ENCODE measurements around the gene ACOX3. TPM values are rescaled to one million over a fixed set of nuclear protein-coding genes. Genes with fewer than 3 reads are reported as not detected.
"Not testable (repeated sequence)": the region's sequence is repeated elsewhere in the genome, so short reads cannot be mapped to it uniquely, and the experiment has no call there.

ACOX3 gene
- total RNA-seq, 1 donor from 2014 or later, result 21.6 TPM

DNA sequence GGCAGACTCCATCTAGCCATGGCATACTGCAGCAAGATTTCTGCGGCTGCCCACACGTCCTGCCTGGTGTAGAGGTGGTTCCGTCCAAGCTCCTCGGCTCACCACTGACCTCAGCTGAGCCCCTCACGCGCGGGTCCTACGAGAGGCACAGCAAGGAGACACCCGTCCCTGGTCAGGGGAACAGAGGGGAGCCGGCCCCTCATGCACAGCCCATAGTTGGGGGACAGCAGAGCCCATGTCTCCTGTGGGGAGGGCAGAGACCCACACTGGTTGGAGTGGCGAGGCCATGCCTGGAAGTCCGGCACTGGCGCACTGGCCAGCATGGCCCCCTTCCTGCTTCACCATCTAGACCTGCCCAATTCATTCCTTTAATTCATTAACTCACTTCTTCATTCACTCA, 90.2 kb downstream of the ACOX3 start:
- no peaks in the 10 kb centered on the region for H3K9me3 ChIP-seq

GRCh38 chr4:8349664-8350236, 90.8 kb downstream of the ACOX3 start:
- intact Hi-C loops (cut with DNase I), result no loop called here
- DNase-seq, result no peak

More for the DNA sequence above, 90.2 kb downstream of the ACOX3 start:
- Histone ChIP-seq H3K27ac (no peak overlapping the region), H3K36me3 (no peaks in the 10 kb centered on the region), H3K4me1 (peaks cover 28% of the 10 kb centered on the region), H3K4me3 (no peak overlapping the region), H3K27me3 (no peaks in the 10 kb centered on the region)
- ATAC-seq (no peak), DNase-seq (no peak)
- TF ChIP-seq CTCF (IDR thresholded peaks at IDR 0.05), result no peak
- intact Hi-C loops (cut with DNase I), result no loop called here

GRCh38 chr4:8349236-8349635, 91.3 kb downstream of the ACOX3 start:
- intact Hi-C loops (cut with DNase I); ATAC-seq; DNase-seq; H3K36me3 ChIP-seq; H3K27me3 ChIP-seq; H3K4me3 ChIP-seq; H3K9me3 ChIP-seq; H3K27ac ChIP-seq: not testable (repeated sequence)
- H3K4me1 ChIP-seq, result peaks cover 18% of the 10 kb centered on the region

More at GRCh38 chr4:8349664-8350236, 90.8 kb downstream of the ACOX3 start:
- no peak for TF ChIP-seq CTCF (IDR thresholded peaks at IDR 0.05)
- no peak overlapping the region for H3K4me3 ChIP-seq
- peaks cover 22% of the 10 kb centered on the region for H3K4me1 ChIP-seq
- no peaks in the 10 kb centered on the region for H3K36me3 ChIP-seq
- H3K27me3 ChIP-seq, result no peaks in the 10 kb centered on the region
- no peaks in the 10 kb centered on the region for H3K9me3 ChIP-seq
- H3K27ac ChIP-seq, result no peak overlapping the region
- no peak for ATAC-seq

DNA sequence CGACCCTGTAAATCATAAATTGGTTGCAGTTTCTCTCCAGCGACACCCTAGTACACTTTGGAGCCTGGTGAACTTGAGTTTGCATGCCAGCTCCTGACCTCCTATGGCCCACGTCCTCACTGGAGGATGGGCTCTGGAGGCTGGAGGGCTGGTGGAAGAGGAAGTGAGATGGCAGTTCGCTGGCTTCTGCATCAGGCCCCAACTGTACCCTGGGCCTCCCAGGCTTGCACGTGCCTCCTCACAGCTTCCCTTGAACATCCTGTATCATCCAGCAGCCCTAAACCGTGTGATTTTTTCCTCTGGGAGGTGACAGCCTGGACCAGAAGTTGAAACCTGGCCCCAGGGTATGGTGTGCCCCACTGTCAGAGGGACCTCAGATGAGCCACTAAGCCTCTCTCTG, 92.5 kb downstream of the ACOX3 start:
- no peak for DNase-seq
- Histone ChIP-seq H3K27me3 (no peaks in the 10 kb centered on the region), H3K27ac (no peak overlapping the region), H3K36me3 (no peaks in the 10 kb centered on the region), H3K9me3 (no peaks in the 10 kb centered on the region), H3K4me3 (no peak overlapping the region), H3K4me1 (peaks cover 13% of the 10 kb centered on the region)
- TF ChIP-seq CTCF (IDR thresholded peaks at IDR 0.05), result no peak
- ATAC-seq, result no peak
- intact Hi-C loops (cut with DNase I), result no loop called here

DNA sequence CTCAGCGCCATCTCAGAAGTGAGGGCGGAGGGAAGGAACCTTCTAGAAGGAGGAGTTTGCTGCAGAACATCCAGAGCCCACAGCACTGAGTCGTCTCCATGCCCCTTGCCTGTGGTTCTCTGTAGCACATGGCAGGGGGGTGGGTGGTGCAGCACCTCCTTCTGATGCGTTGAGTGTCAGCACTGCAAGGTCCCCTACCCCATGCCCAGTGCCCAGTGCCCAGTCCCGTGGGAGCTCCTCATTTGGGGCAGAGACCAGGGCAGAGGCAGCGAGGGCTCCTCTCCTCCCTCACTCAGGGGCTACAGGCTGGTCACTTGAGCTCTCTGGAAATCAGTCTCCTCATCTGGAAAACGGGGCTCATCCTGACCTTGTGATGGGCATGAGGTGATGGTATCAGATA, 92.9 kb downstream of the ACOX3 start:
- ATAC-seq, result no peak
- no peaks in the 10 kb centered on the region for H3K9me3 ChIP-seq
- peaks cover 9% of the 10 kb centered on the region for H3K4me1 ChIP-seq
- no peaks in the 10 kb centered on the region for H3K36me3 ChIP-seq
- intact Hi-C loops (cut with DNase I), result no loop called here
- no peak overlapping the region for H3K27ac ChIP-seq
- no peak for DNase-seq
- no peak overlapping the region for H3K4me3 ChIP-seq
- no peak for TF ChIP-seq CTCF (IDR thresholded peaks at IDR 0.05)
- H3K27me3 ChIP-seq, result no peaks in the 10 kb centered on the region

DNA sequence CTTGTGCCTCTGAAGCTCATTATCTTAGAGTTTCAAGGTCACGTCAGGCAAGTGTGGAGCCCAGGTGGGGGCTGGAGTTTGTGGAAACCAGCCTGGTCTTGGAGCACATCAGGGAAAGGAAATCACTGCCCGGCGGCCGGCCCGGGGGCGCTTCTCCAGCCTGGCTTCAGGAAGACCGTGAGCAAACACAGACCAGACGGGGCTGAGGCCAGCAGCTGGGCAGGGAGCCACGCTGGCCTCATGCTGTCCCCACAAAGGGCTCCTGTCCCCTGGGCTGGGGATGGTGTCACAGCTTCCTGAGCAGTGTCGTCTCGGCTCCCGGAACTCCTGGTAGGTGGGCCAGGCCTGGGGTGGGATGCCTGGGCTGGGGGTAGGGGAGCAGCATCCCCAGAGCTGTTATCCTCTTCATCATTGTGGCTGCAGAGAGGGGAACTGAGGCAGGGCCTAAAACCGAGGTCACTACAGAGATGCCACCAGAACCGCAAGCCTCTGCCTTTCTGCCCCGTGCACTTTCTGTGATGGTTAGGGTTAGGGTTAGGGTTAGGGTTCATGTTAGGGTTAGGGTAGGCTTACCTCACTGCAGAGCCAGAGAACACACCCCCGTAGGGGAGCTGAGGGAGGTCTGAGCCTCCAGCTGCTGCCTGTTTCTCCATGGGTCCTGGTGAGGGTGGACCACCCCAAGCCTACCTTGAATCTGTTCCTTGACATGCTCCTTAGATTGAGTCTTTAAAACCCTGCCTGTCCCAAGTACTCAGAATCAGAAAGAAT, 93.5 kb downstream of the ACOX3 start:
- no peaks in the 10 kb centered on the region for H3K36me3 ChIP-seq
- H3K9me3 ChIP-seq, result no peaks in the 10 kb centered on the region
- no peak for TF ChIP-seq CTCF (IDR thresholded peaks at IDR 0.05)
- no peak overlapping the region for H3K4me3 ChIP-seq
- ATAC-seq (no peak), DNase-seq (no peak)
- H3K27ac ChIP-seq, result no peak overlapping the region
- intact Hi-C loops (cut with DNase I), result no loop called here
- H3K27me3 ChIP-seq, result no peaks in the 10 kb centered on the region
- H3K4me1 ChIP-seq, result peaks cover 3% of the 10 kb centered on the region

All from upper lobe of right lung (tissue), 1 donor.